OCI-LY3 (cell line): Measurements from ENCODE around the gene DOCK6.

Experiments
- H2AFZ ChIP-seq: fragments of 200-600, 300-600 bp; shearing (Covaris generic); 2 replicates; pipeline ENCODE4 v1.6.0; 2014; ENCODE audit warnings: antibody characterized with exemption, low read depth, low read length
- H3K27ac ChIP-seq: fragments of 200-600, 300-600 bp; sonication (generic); 2 replicates; pipeline ENCODE4 v1.5.1; 2014; ENCODE audit warnings: mild to moderate bottlenecking, low read length, moderate library complexity, mixed read lengths
- H3K27me3 ChIP-seq: fragments of 200-600, 300-600 bp; sonication (generic); 2 replicates; pipeline ENCODE4 v1.6.1; 2014; ENCODE audit warnings: low read depth, low read length, mixed read lengths
- H3K36me3 ChIP-seq: fragments of 200-600, 300-600 bp; sonication (generic); replicated peaks from 2 replicates; pipeline ENCODE3; 2014; ENCODE audit warnings: low read depth, low read length, mixed read lengths
- H3K4me1 ChIP-seq: fragments of 300-600, 200-600 bp; sonication (generic); 2 replicates; pipeline ENCODE4 v1.6.1; 2014; ENCODE audit warnings: low read length, mixed read lengths
- H3K4me2 ChIP-seq: fragments of 200-600, 300-600 bp; sonication (generic); 2 replicates; pipeline ENCODE4 v1.6.1; 2014; ENCODE audit warnings: low read length, mixed read lengths
- H3K4me3 ChIP-seq: fragments of 300-600, 200-600 bp; sonication (generic); 2 replicates; pipeline ENCODE4 v1.5.1; 2014; ENCODE audit warnings: antibody characterized with exemption, mild to moderate bottlenecking, low read length, moderate library complexity
- H3K79me2 ChIP-seq: fragments of 300-600, 200-600 bp; shearing (Covaris generic); 2 replicates; pipeline ENCODE4 v1.6.1; 2014; ENCODE audit warnings: mild to moderate bottlenecking, low read length, mixed read lengths
- H3K9ac ChIP-seq: fragments of 300-600, 200-600 bp; shearing (Covaris generic); 2 replicates; pipeline ENCODE4 v1.6.0; 2014; ENCODE audit warnings: mild to moderate bottlenecking, low read length, moderate library complexity
- H3K9me3 ChIP-seq: fragments of 200-600, 300-600 bp; shearing (Covaris generic); 2 replicates; pipeline ENCODE4 v1.6.1; 2014; ENCODE audit warnings: low read length, mixed read lengths; ENCODE audit not compliant: insufficient read depth
- H4K20me1 ChIP-seq: fragments of 200-600, 300-600 bp; sonication (generic); 2 replicates; pipeline ENCODE4 v1.6.1; 2016; ENCODE audit warnings: low read length, mixed read lengths; ENCODE audit not compliant: insufficient read depth
- CTCF ChIP-seq: fragments of 200-600, 300-600 bp; sonication (generic); IDR thresholded peaks from 2 replicates; pipeline ENCODE4 v1.5.1; 2014; ENCODE audit warnings: antibody characterized with exemption, low read length, low read depth
- EZH2phosphoT487 ChIP-seq: fragments of 200-600 bp; shearing (Covaris generic); IDR thresholded peaks from 2 replicates; pipeline ENCODE4 v1.6.1; 2018; ENCODE audit warnings: antibody characterized with exemption, mixed run types, low read depth

DOCK6 gene

GRCh38 chr19:11263726-11264125 lies 1.4 kb upstream of the DOCK6 start:
- no peak overlapping the region for H3K27ac ChIP-seq
- H3K27me3 ChIP-seq = peaks cover 12% of the 10 kb centered on the region; the same call in 1 of the 2 replicates
- TF ChIP-seq CTCF = no peak
- TF ChIP-seq EZH2phosphoT487 = no peak
- H3K79me2 ChIP-seq = no peaks in the 10 kb centered on the region
- H3K4me1 ChIP-seq = peaks cover 8% of the 10 kb centered on the region; the same call in 1 of the 2 replicates
- H4K20me1 ChIP-seq = no peaks in the 10 kb centered on the region
- H3K9ac ChIP-seq = no peak overlapping the region
- H3K4me3 ChIP-seq = no peak overlapping the region
- H3K36me3 ChIP-seq = no peaks in the 10 kb centered on the region
- no peak overlapping the region for H2AFZ ChIP-seq
- no peaks in the 10 kb centered on the region for H3K9me3 ChIP-seq
- no peak overlapping the region for H3K4me2 ChIP-seq

GRCh38 chr19:11261431-11261970 lies 823 bp downstream of the DOCK6 start:
- Histone ChIP-seq H3K4me1 (peaks cover 8% of the 10 kb centered on the region; the same call in 1 of the 2 replicates), H3K27me3 (peaks cover 6% of the 10 kb centered on the region; the same call in 1 of the 2 replicates), H2AFZ (peak overlapping the region; percentile 86), H3K79me2 (no peaks in the 10 kb centered on the region), H3K4me3 (peak overlapping the region; percentile 94), H3K9me3 (no peaks in the 10 kb centered on the region), H3K27ac (no peak overlapping the region), H3K36me3 (no peaks in the 10 kb centered on the region), H3K4me2 (peak overlapping the region; percentile 80), H4K20me1 (no peaks in the 10 kb centered on the region), H3K9ac (peak overlapping the region; percentile 80)
- TF ChIP-seq CTCF (no peak), EZH2phosphoT487 (no peak)

- H3K27ac ChIP-seq = no peak overlapping the region
- peak overlapping the region; percentile 80; the same call in 1 of the 2 replicates for H3K4me2 ChIP-seq
Measured at GRCh38 chr19:11260996-11261395, 1.3 kb downstream of the DOCK6 start.

GRCh38 chr19:11257846-11258380 lies 4.4 kb downstream of the DOCK6 start:
- no peak overlapping the region for H3K9ac ChIP-seq

More at GRCh38 chr19:11260996-11261395, 1.3 kb downstream of the DOCK6 start:
- no peaks in the 10 kb centered on the region for H3K79me2 ChIP-seq
- H2AFZ ChIP-seq = no peak overlapping the region
- TF ChIP-seq EZH2phosphoT487 (no peak), CTCF (no peak)
- H4K20me1 ChIP-seq = no peaks in the 10 kb centered on the region
- H3K9ac ChIP-seq = no peak overlapping the region
- H3K9me3 ChIP-seq = no peaks in the 10 kb centered on the region
- peaks cover 6% of the 10 kb centered on the region; the same call in 1 of the 2 replicates for H3K27me3 ChIP-seq
- H3K4me3 ChIP-seq = no peak overlapping the region
- no peaks in the 10 kb centered on the region for H3K36me3 ChIP-seq
- peaks cover 8% of the 10 kb centered on the region; the same call in 1 of the 2 replicates for H3K4me1 ChIP-seq

More at GRCh38 chr19:11257846-11258380, 4.4 kb downstream of the DOCK6 start:
- Histone ChIP-seq H3K4me2 (no peak overlapping the region), H3K4me3 (no peak overlapping the region), H3K27ac (no peak overlapping the region), H3K36me3 (no peaks in the 10 kb centered on the region), H3K27me3 (peaks cover 3% of the 10 kb centered on the region; the same call in 1 of the 2 replicates), H2AFZ (no peak overlapping the region), H4K20me1 (no peaks in the 10 kb centered on the region), H3K79me2 (no peaks in the 10 kb centered on the region), H3K4me1 (peaks cover 5% of the 10 kb centered on the region; the same call in 1 of the 2 replicates), H3K9me3 (no peaks in the 10 kb centered on the region)
- TF ChIP-seq EZH2phosphoT487 = no peak
- no peak for TF ChIP-seq CTCF
